Measurements from ENCODE around the gene DCLRE1C. TPM values are rescaled to one million over a fixed set of nuclear protein-coding genes. Genes with fewer than 3 reads are reported as not detected.
"Not testable (repeated sequence)": the region's sequence is repeated elsewhere in the genome, so short reads cannot be mapped to it uniquely, and the experiment has no call there.

The DCLRE1C gene
- total and polyA plus RNA-seq, 10 donors: 6.8 to 35.6 (median 24.8) TPM

DNA sequence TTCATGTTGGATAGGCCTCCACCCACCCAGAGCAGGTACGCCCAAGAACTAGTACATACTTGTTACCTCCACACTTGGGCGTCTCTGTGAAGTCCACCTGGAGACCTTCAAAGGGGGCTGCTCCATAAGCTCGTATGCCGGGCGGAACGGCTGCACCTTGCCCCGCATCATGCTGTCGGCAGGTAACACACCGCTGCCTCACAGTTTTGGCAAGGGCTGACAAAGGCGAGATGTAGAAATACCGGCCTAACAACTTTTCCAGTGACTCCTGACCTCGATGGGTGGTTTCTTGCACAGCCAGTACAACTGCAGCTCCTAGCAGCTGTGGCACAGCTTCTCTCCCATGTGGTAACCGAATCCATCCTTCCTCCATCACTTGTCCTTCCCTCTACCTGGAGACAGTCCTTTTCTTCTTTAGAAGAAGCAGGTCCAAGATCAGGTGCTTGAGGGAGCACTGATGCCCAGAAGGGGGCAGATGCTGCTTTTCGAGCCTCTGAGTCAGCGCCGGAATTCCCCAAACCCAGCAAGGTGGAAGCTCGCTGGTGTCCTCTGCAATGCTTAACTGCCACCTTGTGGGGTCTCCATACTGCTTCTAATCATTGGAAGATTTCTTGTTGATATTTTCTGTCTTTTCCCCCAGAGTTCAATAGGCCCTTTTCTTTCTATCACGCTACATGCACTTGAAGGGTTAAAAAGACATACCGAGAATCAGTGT, 37.3 kb upstream of the DCLRE1C start:
- H3K27me3 ChIP-seq (replicated peaks in 1 of 7); H3K9me3 ChIP-seq; H3K27ac ChIP-seq; H3K4me3 ChIP-seq; DNase-seq; intact Hi-C loops (cut with DNase I; ENCODE audit: low total_unique reads); H3K4me1 ChIP-seq; H3K36me3 ChIP-seq: not testable (repeated sequence)
- WGBS, 5 donors: 61 to 73% (median 67%) methylated on average over 14 to 19 of the region's 19 CpGs
- TF ChIP-seq, protein P1, sequence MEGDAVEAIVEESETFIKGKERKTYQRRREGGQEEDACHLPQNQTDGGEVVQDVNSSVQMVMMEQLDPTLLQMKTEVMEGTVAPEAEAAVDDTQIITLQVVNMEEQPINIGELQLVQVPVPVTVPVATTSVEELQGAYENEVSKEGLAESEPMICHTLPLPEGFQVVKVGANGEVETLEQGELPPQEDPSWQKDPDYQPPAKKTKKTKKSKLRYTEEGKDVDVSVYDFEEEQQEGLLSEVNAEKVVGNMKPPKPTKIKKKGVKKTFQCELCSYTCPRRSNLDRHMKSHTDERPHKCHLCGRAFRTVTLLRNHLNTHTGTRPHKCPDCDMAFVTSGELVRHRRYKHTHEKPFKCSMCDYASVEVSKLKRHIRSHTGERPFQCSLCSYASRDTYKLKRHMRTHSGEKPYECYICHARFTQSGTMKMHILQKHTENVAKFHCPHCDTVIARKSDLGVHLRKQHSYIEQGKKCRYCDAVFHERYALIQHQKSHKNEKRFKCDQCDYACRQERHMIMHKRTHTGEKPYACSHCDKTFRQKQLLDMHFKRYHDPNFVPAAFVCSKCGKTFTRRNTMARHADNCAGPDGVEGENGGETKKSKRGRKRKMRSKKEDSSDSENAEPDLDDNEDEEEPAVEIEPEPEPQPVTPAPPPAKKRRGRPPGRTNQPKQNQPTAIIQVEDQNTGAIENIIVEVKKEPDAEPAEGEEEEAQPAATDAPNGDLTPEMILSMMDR (IDR thresholded peaks at IDR 0.05 in 8 of 11, conservative IDR thresholded peaks at IDR 0.05 in 3 of 11): peak in 5 of 11 experiments; percentile 9 to 41 (median 23)

DNA sequence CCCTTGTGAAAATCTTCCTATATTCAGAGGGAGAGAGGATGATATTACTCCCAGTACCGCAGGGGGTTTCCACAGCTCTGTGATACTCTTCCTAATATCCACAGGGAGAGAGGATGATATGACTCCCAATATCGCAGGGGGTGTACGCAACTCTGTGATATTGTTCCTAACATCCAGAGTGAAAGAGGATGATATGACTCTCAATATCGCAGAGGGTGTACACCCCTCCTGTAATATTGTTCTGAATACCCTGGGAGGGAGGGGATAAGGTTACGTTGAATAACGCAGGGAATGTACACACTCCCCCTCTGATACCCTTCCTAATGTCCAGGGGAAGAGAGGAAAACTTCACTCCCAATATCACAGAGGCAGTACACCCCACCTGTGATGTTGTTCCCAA, 35.7 kb upstream of the DCLRE1C start:
- intact Hi-C loops (cut with DNase I; ENCODE audit: low total_unique reads); DNase-seq; H3K27ac ChIP-seq; H3K4me1 ChIP-seq; H3K36me3 ChIP-seq; H3K9me3 ChIP-seq; H3K4me3 ChIP-seq; H3K27me3 ChIP-seq (replicated peaks in 1 of 7): not testable (repeated sequence)
- WGBS, 5 donors: 77 to 94% (median 83%) methylated on average over 6 of the region's 6 CpGs

DNA sequence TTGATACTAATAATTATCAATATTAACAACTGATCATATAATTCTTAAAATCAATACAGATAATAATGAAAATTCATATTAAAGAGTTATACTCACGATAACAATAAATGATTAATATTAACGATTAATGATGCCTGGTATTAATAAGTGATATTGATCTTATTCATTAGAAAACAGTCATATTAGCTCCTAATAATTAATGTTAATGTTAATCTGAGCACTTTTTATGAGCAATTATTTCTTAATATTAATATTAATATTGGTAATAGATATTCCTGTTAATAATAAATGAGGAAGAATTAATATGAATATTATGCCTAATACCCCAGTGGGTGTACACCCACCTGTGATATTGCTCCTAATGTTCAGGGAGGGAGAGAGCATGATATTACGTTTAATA, 28.8 kb upstream of the DCLRE1C start:
- intact Hi-C loops (cut with DNase I; ENCODE audit: low total_unique reads): no loop called here
- Histone ChIP-seq H3K27ac (no peak overlapping the region), H3K36me3 (no peaks in the 10 kb centered on the region), H3K4me3 (no peak overlapping the region), H3K9me3 (no peaks in the 10 kb centered on the region), H3K27me3 (replicated peaks in 1 of 7) (no peaks in the 10 kb centered on the region), H3K4me1 (no peaks in the 10 kb centered on the region)
- WGBS, 5 donors: 93 to 96% (median 94%) methylated on average over 3 of the region's 3 CpGs
- DNase-seq: no peak
- TF ChIP-seq POLR2AphosphoS5 (IDR thresholded peaks at IDR 0.05): no peak
- TF ChIP-seq, protein P1 (IDR thresholded peaks at IDR 0.05 in 8 of 11, conservative IDR thresholded peaks at IDR 0.05 in 3 of 11): no peak

DNA sequence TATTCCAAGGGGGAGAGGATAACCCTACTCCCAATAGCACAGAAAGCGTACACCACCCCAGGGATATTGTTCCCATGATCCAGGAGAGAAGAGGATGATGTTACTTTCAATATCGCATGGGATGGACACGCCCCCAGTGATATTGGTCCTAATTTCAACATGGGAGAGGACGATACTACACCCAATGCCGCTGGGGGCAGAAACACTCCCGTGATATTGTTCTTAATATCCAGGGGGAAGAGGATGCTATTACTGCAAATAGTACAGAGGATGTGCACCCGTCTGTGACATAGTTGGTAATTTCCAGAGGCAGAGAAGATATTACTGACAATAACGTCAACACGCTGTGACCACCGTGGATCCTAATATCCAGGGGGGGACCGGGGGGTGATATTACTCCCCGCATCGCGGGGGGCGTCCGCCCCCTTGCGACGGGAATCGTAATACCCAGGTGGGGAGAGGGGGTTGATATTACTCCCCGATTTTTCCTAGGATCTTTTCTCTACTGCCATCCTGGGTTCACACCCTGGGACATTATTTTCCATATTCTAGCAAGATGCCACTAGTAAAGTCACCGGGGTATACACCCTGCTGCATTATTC, 21.9 kb upstream of the DCLRE1C start:
- Histone ChIP-seq H3K27ac (no peak overlapping the region), H3K27me3 (replicated peaks in 1 of 7) (peaks cover 0 to 10% (median 0%) of the 10 kb centered on the region in 7 donors), H3K4me1 (no peaks in the 10 kb centered on the region), H3K36me3 (no peaks in the 10 kb centered on the region), H3K4me3 (no peak overlapping the region), H3K9me3 (no peaks in the 10 kb centered on the region)
- 25 to 39% (median 33%) methylated on average over 13 to 21 of the region's 21 CpGs for WGBS, 5 donors
- intact Hi-C loops (cut with DNase I; ENCODE audit: low total_unique reads): no loop called here
- no peak for TF ChIP-seq POLR2A (IDR thresholded peaks at IDR 0.05)
- TF ChIP-seq, protein P1 (IDR thresholded peaks at IDR 0.05 in 8 of 11, conservative IDR thresholded peaks at IDR 0.05 in 3 of 11): peak in 3 of 11 experiments; percentile 20 to 32 (median 24)
- TF ChIP-seq POLR2AphosphoS5 (IDR thresholded peaks at IDR 0.05): no peak
- no peak for DNase-seq

DNA sequence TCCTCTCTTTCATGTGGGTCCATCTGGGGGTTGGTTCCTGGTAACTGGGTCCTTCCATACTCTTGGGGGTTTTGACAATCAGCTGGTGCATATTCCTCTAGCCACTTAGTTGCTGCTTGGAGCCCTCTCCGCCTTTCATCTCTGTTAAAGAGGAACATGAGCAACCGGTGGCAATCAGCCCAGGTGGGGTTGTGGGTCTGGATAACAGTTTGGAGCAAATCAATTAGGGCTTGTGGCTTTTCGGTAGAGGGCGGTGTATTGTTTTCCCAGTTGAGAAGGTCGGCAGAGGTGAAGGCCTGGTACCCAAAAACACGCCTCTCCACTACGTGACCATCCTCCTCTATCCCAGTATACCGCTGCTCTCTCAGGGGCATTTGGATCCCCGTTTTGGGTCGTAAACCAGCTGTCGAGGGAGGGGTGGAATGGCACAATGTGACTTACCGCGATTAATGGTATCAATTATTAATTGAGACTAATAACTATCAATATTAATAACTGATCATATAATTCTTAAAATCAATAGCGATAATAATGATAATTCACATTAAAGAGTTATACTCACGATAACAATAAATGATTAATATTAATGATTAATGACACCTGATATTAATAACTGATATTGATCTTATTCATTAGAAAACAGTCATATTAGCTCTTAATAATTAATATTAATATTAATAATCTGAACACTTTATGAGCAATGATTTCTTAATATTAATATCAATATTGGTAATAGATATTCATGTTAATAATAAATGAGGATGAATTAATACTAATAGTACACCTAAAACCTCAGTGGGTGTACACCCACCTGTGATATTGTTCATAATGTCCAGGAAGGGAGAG, 20.5 kb upstream of the DCLRE1C start:
- intact Hi-C loops (cut with DNase I; ENCODE audit: low total_unique reads); H3K36me3 ChIP-seq; DNase-seq; H3K4me1 ChIP-seq; H3K27ac ChIP-seq; H3K9me3 ChIP-seq; H3K4me3 ChIP-seq: not testable (repeated sequence)
- 34 to 56% (median 51%) methylated on average over 15 of the region's 15 CpGs for WGBS, 5 donors
- peaks cover 0 to 10% (median 0%) of the 10 kb centered on the region in 7 donors for H3K27me3 ChIP-seq (replicated peaks in 1 of 7)

All from spleen (tissue), 11 donors.